ENCODE measurements around the gene PACC1. TPM values are rescaled to one million over a fixed set of nuclear protein-coding genes. Genes with fewer than 3 reads are reported as not detected.

PACC1 gene
- total and polyA plus RNA-seq, 10 of the 15 experiments (the other 5 are each of a cell fraction or from before 2014, with no cell fraction given) = 16.1 to 29.7 (median 19.3) TPM

DNA sequence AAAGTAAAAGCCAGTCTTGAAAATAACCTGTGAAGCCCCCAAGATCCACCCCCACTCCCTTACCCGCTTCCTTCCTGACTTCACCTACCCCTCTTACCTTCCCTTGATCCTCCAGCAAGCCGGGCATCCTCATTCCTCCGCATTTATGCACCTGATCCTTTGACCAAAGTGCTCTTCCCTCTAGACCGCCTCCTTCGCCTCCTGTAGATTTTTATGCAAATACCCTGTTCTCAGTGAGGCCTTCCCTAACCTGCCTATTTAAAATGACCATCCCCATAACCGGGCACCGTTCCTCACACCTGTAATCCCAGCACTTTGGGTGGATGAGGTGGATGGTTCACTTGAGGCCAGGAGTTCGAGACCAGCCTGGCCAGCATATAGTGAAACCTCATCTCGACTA, 17.0 kb upstream of the PACC1 start:
- Histone ChIP-seq H3K4me2 (ENCODE audit: control insufficient read depth, insufficient read depth) (no peak overlapping the region), H4K20me1 (ENCODE audit: control insufficient read depth, insufficient read depth) (no peaks in the 10 kb centered on the region)

More for the DNA sequence above, 17.0 kb upstream of the PACC1 start:
- no peaks in the 10 kb centered on the region for H3K36me3 ChIP-seq (ENCODE audit: control insufficient read depth in 2 of 2, insufficient read depth in 2 of 2, low read length in 1 of 2)
- no peaks in the 10 kb centered on the region for H3K9me3 ChIP-seq (replicated peaks; ENCODE audit: control insufficient read depth, insufficient read depth, low read length)
- no peak overlapping the region for H3K9ac ChIP-seq (ENCODE audit: control insufficient read depth, insufficient read depth, low read length)
- no peak overlapping the region for H3K27ac ChIP-seq (ENCODE audit: control insufficient read depth, insufficient read depth)
- ATAC-seq = no peak
- TF ChIP-seq, protein P1, sequence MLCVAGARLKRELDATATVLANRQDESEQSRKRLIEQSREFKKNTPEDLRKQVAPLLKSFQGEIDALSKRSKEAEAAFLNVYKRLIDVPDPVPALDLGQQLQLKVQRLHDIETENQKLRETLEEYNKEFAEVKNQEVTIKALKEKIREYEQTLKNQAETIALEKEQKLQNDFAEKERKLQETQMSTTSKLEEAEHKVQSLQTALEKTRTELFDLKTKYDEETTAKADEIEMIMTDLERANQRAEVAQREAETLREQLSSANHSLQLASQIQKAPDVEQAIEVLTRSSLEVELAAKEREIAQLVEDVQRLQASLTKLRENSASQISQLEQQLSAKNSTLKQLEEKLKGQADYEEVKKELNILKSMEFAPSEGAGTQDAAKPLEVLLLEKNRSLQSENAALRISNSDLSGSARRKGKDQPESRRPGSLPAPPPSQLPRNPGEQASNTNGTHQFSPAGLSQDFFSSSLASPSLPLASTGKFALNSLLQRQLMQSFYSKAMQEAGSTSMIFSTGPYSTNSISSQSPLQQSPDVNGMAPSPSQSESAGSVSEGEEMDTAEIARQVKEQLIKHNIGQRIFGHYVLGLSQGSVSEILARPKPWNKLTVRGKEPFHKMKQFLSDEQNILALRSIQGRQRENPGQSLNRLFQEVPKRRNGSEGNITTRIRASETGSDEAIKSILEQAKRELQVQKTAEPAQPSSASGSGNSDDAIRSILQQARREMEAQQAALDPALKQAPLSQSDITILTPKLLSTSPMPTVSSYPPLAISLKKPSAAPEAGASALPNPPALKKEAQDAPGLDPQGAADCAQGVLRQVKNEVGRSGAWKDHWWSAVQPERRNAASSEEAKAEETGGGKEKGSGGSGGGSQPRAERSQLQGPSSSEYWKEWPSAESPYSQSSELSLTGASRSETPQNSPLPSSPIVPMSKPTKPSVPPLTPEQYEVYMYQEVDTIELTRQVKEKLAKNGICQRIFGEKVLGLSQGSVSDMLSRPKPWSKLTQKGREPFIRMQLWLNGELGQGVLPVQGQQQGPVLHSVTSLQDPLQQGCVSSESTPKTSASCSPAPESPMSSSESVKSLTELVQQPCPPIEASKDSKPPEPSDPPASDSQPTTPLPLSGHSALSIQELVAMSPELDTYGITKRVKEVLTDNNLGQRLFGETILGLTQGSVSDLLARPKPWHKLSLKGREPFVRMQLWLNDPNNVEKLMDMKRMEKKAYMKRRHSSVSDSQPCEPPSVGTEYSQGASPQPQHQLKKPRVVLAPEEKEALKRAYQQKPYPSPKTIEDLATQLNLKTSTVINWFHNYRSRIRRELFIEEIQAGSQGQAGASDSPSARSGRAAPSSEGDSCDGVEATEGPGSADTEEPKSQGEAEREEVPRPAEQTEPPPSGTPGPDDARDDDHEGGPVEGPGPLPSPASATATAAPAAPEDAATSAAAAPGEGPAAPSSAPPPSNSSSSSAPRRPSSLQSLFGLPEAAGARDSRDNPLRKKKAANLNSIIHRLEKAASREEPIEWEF (IDR thresholded peaks at IDR 0.05; ENCODE audit: insufficient replicate concordance, low read depth, low read length) = no peak
- no peak for TF ChIP-seq MAX (IDR thresholded peaks at IDR 0.05; ENCODE audit: low read depth, low read length)
- no TSS peak for BruUV-seq (replicated peaks)
- SMC1A ChIA-PET (ENCODE audit: uncharacterized antibody, unreplicated experiment) = interaction anchor here (1.7 to 2.4 kb wide), 2 partner anchors 16 to 25 kb away, joined by 8 to 13 read pairs; partner anchors contain the start of gene PACC1
- RAD21 ChIA-PET (ENCODE audit: unreplicated experiment) = interaction anchor here (1.7 to 1.9 kb wide), 2 partner anchors 17 to 24 kb away, joined by 6 to 8 read pairs; partner anchors contain the start of gene PACC1
- FAIRE-seq = no peak
- H2AFZ ChIP-seq (ENCODE audit: control insufficient read depth, low read depth, low read length) = no peak overlapping the region; the same call in 1 of the 2 replicates
- peaks cover 11% of the 10 kb centered on the region for H3K4me1 ChIP-seq (ENCODE audit: control insufficient read depth, insufficient read depth, low read length)
- intact Hi-C loops (cut with micrococcal nuclease; ENCODE audit: unreplicated experiment) = loop anchor here (1.0 kb wide), 1 partner anchor 16 kb away; no protein-coding TSS in a partner anchor
- CTCF ChIA-PET = interaction anchor here (0.6 to 1.7 kb wide), 2 partner anchors 25 to 47 kb away, joined by 3 to 13 read pairs; no protein-coding TSS in a partner anchor
- no peak for DNase-seq (ENCODE audit: low read depth, low spot score)
- H3K27me3 ChIP-seq (replicated peaks in 1 of 2; ENCODE audit: control insufficient read depth in 2 of 2, insufficient read depth in 2 of 2, low read length in 1 of 2) = no peaks in the 10 kb centered on the region
- H3K4me3 ChIP-seq = no peak overlapping the region
- POLR2A ChIA-PET = interaction anchor here (1.4 kb wide), 1 partner anchor 17 kb away, joined by 10 read pairs; the partner anchor contains the start of gene PACC1
- H3K79me2 ChIP-seq (ENCODE audit: control insufficient read depth, insufficient read depth, low read length) = peaks cover 4% of the 10 kb centered on the region
- in situ Hi-C loops (cut with MboI) = no loop called here
- WGBS (ENCODE audit: insufficient coverage, insufficient replicate concordance, low lambda C conversion rate, missing lambda C conversion rate) = 76% methylated on average over 9 of the region's 9 CpGs
